Upper lobe of left lung (tissue), 6 donors: ENCODE data around the gene PAK2. TPM values are rescaled to one million over a fixed set of nuclear protein-coding genes. Genes with fewer than 3 reads are reported as not detected.

Experiments used
- ATAC-seq, 2 donors: fragments of 200-7000 bp; cut with Tn5 transposase; one replicate each; pipeline ENCODE4 v1.9.1; 2022; ENCODE audit warnings: mild to moderate bottlenecking in 2 of 2, moderate library complexity in 2 of 2; ENCODE audit not compliant: low FRiP score in 2 of 2
- DNase-seq, 2 donors: peaks; one replicate each; pipeline ENCODE4 v3.0.0-alpha.2; 2019 to 2020
- H3K27ac ChIP-seq, 4 donors: fragments of 200-600 bp; sonication (generic); one replicate each; pipeline ENCODE4 v1.5.1; 2016 to 2019
- H3K27me3 ChIP-seq, 4 donors: fragments of 200-600 bp; sonication (generic); one replicate each; pipeline ENCODE4 v1.5.1; 2017 to 2019
- H3K36me3 ChIP-seq, 4 donors: fragments of 200-600 bp; sonication (generic); one replicate each; pipeline ENCODE4 v1.5.1; 2016 to 2019
- H3K4me1 ChIP-seq, 4 donors: fragments of 200-600 bp; sonication (generic); one replicate each; pipeline ENCODE4 v1.5.1; 2018 to 2019
- H3K4me3 ChIP-seq, 4 donors: fragments of 200-600 bp; sonication (generic); one replicate each; pipeline ENCODE4 v1.5.1; 2017 to 2019; ENCODE audit warnings: mild to moderate bottlenecking in 2 of 4, moderate library complexity in 1 of 4
- H3K9me3 ChIP-seq, 4 donors: fragments of 200-600 bp; sonication (generic); one replicate each; pipeline ENCODE4 v1.5.1; 2018 to 2019
- CTCF ChIP-seq, 6 experiments: fragments of 450-650 bp in 4 of 6; fragments of 200-600 bp in 2 of 6; sonication (generic) in 2 of 6; IDR thresholded peaks; one replicate each; pipeline ENCODE4 v1.5.1; 2016 to 2019; ENCODE audit warnings: antibody characterized with exemption in 6 of 6
- EP300 ChIP-seq, 4 donors: sonication (generic); formaldehyde crosslinking; IDR thresholded peaks; one replicate each; pipeline ENCODE4 v1.5.1; 2017; ENCODE audit warnings: antibody characterized with exemption in 4 of 4, control low read depth in 2 of 4
- POLR2A ChIP-seq, 4 donors: fragments of 450-650 bp; IDR thresholded peaks; one replicate each; pipeline ENCODE4 v1.5.1; 2016 to 2017; ENCODE audit warnings: antibody characterized with exemption in 4 of 4, mild to moderate bottlenecking in 2 of 4
- POLR2AphosphoS5 ChIP-seq, 2 donors: sonication (generic); formaldehyde crosslinking; IDR thresholded peaks; one replicate each; pipeline ENCODE4 v1.5.1; 2017; ENCODE audit warnings: antibody characterized with exemption in 2 of 2
- WGBS, 2 donors: methylation state at CpG; one replicate each; pipeline ENCODE4 v1.1.5; 2017 to 2018; 5-methylcytosine and 5-hydroxymethylcytosine counted together
- total RNA-seq, 6 donors: library from RNA; depleted of rRNA in 4 of 6; stranded (reverse); fragments of >200 nt in 4 of 6; gene quantifications; one replicate each; pipeline versions ENCODE4 v1.1.0 to v1.2.1, GENCODE V29; 2016 to 2021
- donor health status: DM: no; HTN: no; CAD: no; lungs with moderate emphysema.
- donor health status: DM: no; HTN: yes; CAD: no; lungs with severe emphysema.

PAK2 gene
- total RNA-seq, 6 donors from 2014 or later, result 24.7 to 82.2 (median 60.1) TPM

- TF ChIP-seq EP300 (IDR thresholded peaks at IDR 0.05) (no peak), POLR2A (IDR thresholded peaks at IDR 0.05) (no peak), CTCF (IDR thresholded peaks at IDR 0.05) (no peak), POLR2AphosphoS5 (IDR thresholded peaks at IDR 0.05) (no peak)
- WGBS, 2 donors, result 93 to 97% methylated on average over 6 of the region's 6 CpGs
- ATAC-seq, result no peak
Observed at GRCh38 chr3:196774848-196775422, 35.3 kb downstream of the PAK2 start.

GRCh38 chr3:196775938-196776337, 36.3 kb downstream of the PAK2 start:
- no peaks in the 10 kb centered on the region for H3K27me3 ChIP-seq
- TF ChIP-seq EP300 (IDR thresholded peaks at IDR 0.05) (no peak), POLR2AphosphoS5 (IDR thresholded peaks at IDR 0.05) (no peak), POLR2A (IDR thresholded peaks at IDR 0.05) (no peak), CTCF (IDR thresholded peaks at IDR 0.05) (no peak)
- no peaks in the 10 kb centered on the region for H3K36me3 ChIP-seq
- ATAC-seq (no peak), DNase-seq (no peak)
- H3K9me3 ChIP-seq, result no peaks in the 10 kb centered on the region
- H3K4me1 ChIP-seq, result peaks cover 9 to 31% (median 19%) of the 10 kb centered on the region in 4 donors
- H3K27ac ChIP-seq, result no peak overlapping the region
- no peak overlapping the region for H3K4me3 ChIP-seq
- 69 to 79% methylated on average over 9 of the region's 9 CpGs for WGBS, 2 donors

More at GRCh38 chr3:196774848-196775422, 35.3 kb downstream of the PAK2 start:
- Histone ChIP-seq H3K4me1 (peaks cover 9 to 31% (median 19%) of the 10 kb centered on the region in 4 donors), H3K4me3 (no peak overlapping the region), H3K9me3 (no peaks in the 10 kb centered on the region), H3K27ac (no peak overlapping the region), H3K27me3 (no peaks in the 10 kb centered on the region), H3K36me3 (no peaks in the 10 kb centered on the region)
- DNase-seq, result no peak

- H3K4me1 ChIP-seq, result peaks cover 9 to 19% (median 14%) of the 10 kb centered on the region in 4 donors
- H3K27me3 ChIP-seq, result no peaks in the 10 kb centered on the region
- H3K36me3 ChIP-seq, result peaks cover 0 to 5% (median 2%) of the 10 kb centered on the region in 4 donors
- ATAC-seq, result no peak
- H3K4me3 ChIP-seq, result no peak overlapping the region
- TF ChIP-seq EP300 (IDR thresholded peaks at IDR 0.05), result no peak
- TF ChIP-seq POLR2A (IDR thresholded peaks at IDR 0.05), result no peak
- no peak for TF ChIP-seq CTCF (IDR thresholded peaks at IDR 0.05)
- no peak for TF ChIP-seq POLR2AphosphoS5 (IDR thresholded peaks at IDR 0.05)
- no peak overlapping the region for H3K27ac ChIP-seq
- WGBS, 2 donors, result 83 to 87% methylated on average over 8 of the region's 8 CpGs
- no peak for DNase-seq
- H3K9me3 ChIP-seq, result no peaks in the 10 kb centered on the region
Observed at GRCh38 chr3:196777836-196778235, 38.2 kb downstream of the PAK2 start.

- H3K4me1 ChIP-seq, result peaks cover 9 to 14% (median 11%) of the 10 kb centered on the region in 4 donors
- no peaks in the 10 kb centered on the region for H3K27me3 ChIP-seq
- DNase-seq (no peak), ATAC-seq (no peak)
- TF ChIP-seq POLR2AphosphoS5 (IDR thresholded peaks at IDR 0.05), result no peak
- no peak for TF ChIP-seq CTCF (IDR thresholded peaks at IDR 0.05)
- H3K27ac ChIP-seq, result peak overlapping the region in 1 of 4 donors; percentile 6
- 78 to 82% methylated on average over 4 of the region's 4 CpGs for WGBS, 2 donors
- H3K4me3 ChIP-seq, result no peak overlapping the region
- peaks cover 0 to 14% (median 11%) of the 10 kb centered on the region in 4 donors for H3K36me3 ChIP-seq
- H3K9me3 ChIP-seq, result no peaks in the 10 kb centered on the region
Observed at GRCh38 chr3:196778755-196779154, 39.1 kb downstream of the PAK2 start.

- no peaks in the 10 kb centered on the region for H3K27me3 ChIP-seq
- peaks cover 0 to 10% (median 4%) of the 10 kb centered on the region in 4 donors for H3K4me1 ChIP-seq
- peaks cover 0 to 35% (median 13%) of the 10 kb centered on the region in 4 donors for H3K36me3 ChIP-seq
- H3K9me3 ChIP-seq, result no peaks in the 10 kb centered on the region
- DNase-seq, result no peak
- ATAC-seq, result no peak
- 97% methylated on average over 4 of the region's 4 CpGs for WGBS, 2 donors
- H3K4me3 ChIP-seq, result no peak overlapping the region
- TF ChIP-seq EP300 (IDR thresholded peaks at IDR 0.05), result no peak
- no peak for TF ChIP-seq POLR2A (IDR thresholded peaks at IDR 0.05)
- TF ChIP-seq CTCF (IDR thresholded peaks at IDR 0.05), result no peak
- TF ChIP-seq POLR2AphosphoS5 (IDR thresholded peaks at IDR 0.05), result no peak
- H3K27ac ChIP-seq, result no peak overlapping the region
Observed at GRCh38 chr3:196782511-196782910, 42.9 kb downstream of the PAK2 start.
